SU-DHL-6 (cell line): ENCODE measurements around the gene ETNK2.

Experiments
- H2AFZ ChIP-seq: fragments of 200-600 bp; sonication (generic); 2 replicates; pipeline ENCODE4 v1.6.1; 2014; ENCODE audit warnings: low read depth, mild to moderate bottlenecking, moderate library complexity, mixed read lengths, antibody characterized with exemption, low read length; ENCODE audit not compliant: severe bottlenecking
- H3F3A ChIP-seq: fragments of 200-600 bp; shearing (Covaris generic); 2 replicates; pipeline ENCODE4 v1.6.0; 2016; ENCODE audit warnings: antibody characterized with exemption, mild to moderate bottlenecking; ENCODE audit not compliant: insufficient read depth
- H3K27ac ChIP-seq: fragments of 200-600 bp; sonication (generic); 2 replicates; pipeline ENCODE4 v1.5.1; 2016; ENCODE audit warnings: low read depth, mild to moderate bottlenecking, low read length, moderate library complexity, mixed read lengths
- H3K27me3 ChIP-seq: fragments of 200-600 bp; sonication (generic), shearing (Covaris generic); 2 replicates; pipeline ENCODE4 v1.6.0; 2014; ENCODE audit warnings: mild to moderate bottlenecking, low read length
- H3K36me3 ChIP-seq: fragments of 200-600 bp; sonication (generic); 2 replicates; pipeline ENCODE4 v1.6.1; 2014; ENCODE audit warnings: mild to moderate bottlenecking, low read length, mixed read lengths
- H3K4me2 ChIP-seq: fragments of 300-600, 200-600 bp; shearing (Covaris generic), sonication (generic); 2 replicates; pipeline ENCODE4 v1.6.0; 2014; ENCODE audit warnings: low read length, low read depth, mild to moderate bottlenecking; ENCODE audit not compliant: poor library complexity, severe bottlenecking
- H3K4me3 ChIP-seq: fragments of 200-600 bp; sonication (generic); 2 replicates; pipeline ENCODE4 v1.5.1; 2014; ENCODE audit warnings: antibody characterized with exemption, low read length, mild to moderate bottlenecking, mixed read lengths; ENCODE audit not compliant: insufficient read depth, poor library complexity, severe bottlenecking
- H3K79me2 ChIP-seq: fragments of 200-600 bp; sonication (generic); 2 replicates; pipeline ENCODE4 v1.6.1; 2014; ENCODE audit warnings: mild to moderate bottlenecking, low read length, moderate library complexity; ENCODE audit not compliant: insufficient read depth
- H3K9ac ChIP-seq: fragments of 200-600 bp; sonication (generic); 2 replicates; pipeline ENCODE4 v1.7.0; 2014; ENCODE audit warnings: mild to moderate bottlenecking, low read length
- H3K9me2 ChIP-seq: fragments of 200-600 bp; sonication (generic); replicated peaks from 2 replicates; pipeline ENCODE4 v1.6.1; 2014; ENCODE audit warnings: low read length; ENCODE audit not compliant: insufficient read depth
- H3K9me3 ChIP-seq: fragments of 200-600 bp; sonication (generic); 2 replicates; pipeline ENCODE4 v1.6.1; 2014; ENCODE audit warnings: low read length, mixed read lengths; ENCODE audit not compliant: insufficient read depth
- H4K20me1 ChIP-seq: fragments of 200-600 bp; sonication (generic); 2 replicates; pipeline ENCODE4 v1.6.1; 2014; ENCODE audit warnings: low read depth, mild to moderate bottlenecking, antibody characterized with exemption, low read length, moderate library complexity, mixed read lengths
- CTCF ChIP-seq: fragments of 200-600 bp; sonication (generic); IDR thresholded peaks from one replicate; pipeline ENCODE4 v1.5.1; 2017; ENCODE audit warnings: antibody characterized with exemption, mild to moderate bottlenecking, low read length, moderate library complexity; ENCODE audit not compliant: insufficient read depth, poor library complexity, severe bottlenecking
- EZH2phosphoT487 ChIP-seq: fragments of 200-600 bp; sonication (generic), shearing (Covaris generic); conservative IDR thresholded peaks from 2 replicates; pipeline ENCODE4 v1.6.1; 2018; ENCODE audit warnings: mild to moderate bottlenecking, antibody characterized with exemption, low read length, moderate library complexity, mixed read lengths

ETNK2 gene

GRCh38 chr1:204123376-204123775 lies 28.5 kb downstream of the ETNK2 start:
- Histone ChIP-seq H3K9me3 (no peaks in the 10 kb centered on the region), H3K27me3 (no peaks in the 10 kb centered on the region), H3K9ac (no peak overlapping the region), H3K4me3 (no peak overlapping the region), H3K27ac (no peak overlapping the region), H3F3A (no peaks in the 10 kb centered on the region), H2AFZ (no peak overlapping the region), H3K79me2 (no peaks in the 10 kb centered on the region), H3K36me3 (no peaks in the 10 kb centered on the region), H4K20me1 (no peaks in the 10 kb centered on the region), H3K9me2 (no peaks in the 10 kb centered on the region), H3K4me2 (no peak overlapping the region)
- TF ChIP-seq EZH2phosphoT487 (no peak), CTCF (no peak)

GRCh38 chr1:204121840-204122555 lies 29.8 kb downstream of the ETNK2 start:
- Histone ChIP-seq H3K9me3 (no peaks in the 10 kb centered on the region), H3K4me3 (no peak overlapping the region), H3K36me3 (no peaks in the 10 kb centered on the region), H3K79me2 (no peaks in the 10 kb centered on the region), H3F3A (no peaks in the 10 kb centered on the region), H3K9me2 (no peaks in the 10 kb centered on the region), H4K20me1 (no peaks in the 10 kb centered on the region), H2AFZ (no peak overlapping the region), H3K27ac (no peak overlapping the region), H3K9ac (no peak overlapping the region), H3K4me2 (no peak overlapping the region), H3K27me3 (no peaks in the 10 kb centered on the region)
- no peak for TF ChIP-seq CTCF
- TF ChIP-seq EZH2phosphoT487 = no peak

GRCh38 chr1:204116539-204116938 lies 35.3 kb downstream of the ETNK2 start:
- Histone ChIP-seq H3K27me3 (no peaks in the 10 kb centered on the region), H3K9me2 (no peaks in the 10 kb centered on the region), H3F3A (no peaks in the 10 kb centered on the region), H2AFZ (no peak overlapping the region), H3K9me3 (no peaks in the 10 kb centered on the region), H3K79me2 (no peaks in the 10 kb centered on the region), H3K9ac (no peak overlapping the region), H3K36me3 (no peaks in the 10 kb centered on the region), H3K4me2 (no peak overlapping the region), H3K4me3 (no peak overlapping the region), H4K20me1 (no peaks in the 10 kb centered on the region), H3K27ac (no peak overlapping the region)
- TF ChIP-seq CTCF = no peak
- no peak for TF ChIP-seq EZH2phosphoT487
